Upper lobe of left lung (tissue), 6 donors: Measurements from ENCODE around the gene AQP11. TPM values are rescaled to one million over a fixed set of nuclear protein-coding genes. Genes with fewer than 3 reads are reported as not detected.
A peak's percentile ranks its signal among the peaks of the same experiment; 100 is the strongest.

Experiments used
- ATAC-seq, 2 donors: fragments of 200-7000 bp; cut with Tn5 transposase; one replicate each; pipeline ENCODE4 v1.9.1; 2022; ENCODE audit warnings: mild to moderate bottlenecking in 2 of 2, moderate library complexity in 2 of 2; ENCODE audit not compliant: low FRiP score in 2 of 2
- DNase-seq, 2 donors: peaks; one replicate each; pipeline ENCODE4 v3.0.0-alpha.2; 2019 to 2020
- H3K27ac ChIP-seq, 4 donors: fragments of 200-600 bp; sonication (generic); one replicate each; pipeline ENCODE4 v1.5.1; 2016 to 2019
- H3K27me3 ChIP-seq, 4 donors: fragments of 200-600 bp; sonication (generic); one replicate each; pipeline ENCODE4 v1.5.1; 2017 to 2019
- H3K36me3 ChIP-seq, 4 donors: fragments of 200-600 bp; sonication (generic); one replicate each; pipeline ENCODE4 v1.5.1; 2016 to 2019
- H3K4me1 ChIP-seq, 4 donors: fragments of 200-600 bp; sonication (generic); one replicate each; pipeline ENCODE4 v1.5.1; 2018 to 2019
- H3K4me3 ChIP-seq, 4 donors: fragments of 200-600 bp; sonication (generic); one replicate each; pipeline ENCODE4 v1.5.1; 2017 to 2019; ENCODE audit warnings: mild to moderate bottlenecking in 2 of 4, moderate library complexity in 1 of 4
- H3K9me3 ChIP-seq, 4 donors: fragments of 200-600 bp; sonication (generic); one replicate each; pipeline ENCODE4 v1.5.1; 2018 to 2019
- CTCF ChIP-seq, 6 experiments: fragments of 450-650 bp in 4 of 6; fragments of 200-600 bp in 2 of 6; sonication (generic) in 2 of 6; IDR thresholded peaks; one replicate each; pipeline ENCODE4 v1.5.1; 2016 to 2019; ENCODE audit warnings: antibody characterized with exemption in 6 of 6
- EP300 ChIP-seq, 4 donors: sonication (generic); formaldehyde crosslinking; IDR thresholded peaks; one replicate each; pipeline ENCODE4 v1.5.1; 2017; ENCODE audit warnings: antibody characterized with exemption in 4 of 4, control low read depth in 2 of 4
- POLR2A ChIP-seq, 4 donors: fragments of 450-650 bp; IDR thresholded peaks; one replicate each; pipeline ENCODE4 v1.5.1; 2016 to 2017; ENCODE audit warnings: antibody characterized with exemption in 4 of 4, mild to moderate bottlenecking in 2 of 4
- POLR2AphosphoS5 ChIP-seq, 2 donors: sonication (generic); formaldehyde crosslinking; IDR thresholded peaks; one replicate each; pipeline ENCODE4 v1.5.1; 2017; ENCODE audit warnings: antibody characterized with exemption in 2 of 2
- WGBS, 2 donors: methylation state at CpG; one replicate each; pipeline ENCODE4 v1.1.5; 2017 to 2018; 5-methylcytosine and 5-hydroxymethylcytosine counted together
- total RNA-seq, 6 donors: library from RNA; depleted of rRNA in 4 of 6; stranded (reverse); fragments of >200 nt in 4 of 6; gene quantifications; one replicate each; pipeline versions ENCODE4 v1.1.0 to v1.2.1, GENCODE V29; 2016 to 2021
- donor health status: DM: no; HTN: no; CAD: no; lungs with moderate emphysema.
- donor health status: DM: no; HTN: yes; CAD: no; lungs with severe emphysema.

Gene AQP11
- total RNA-seq, 6 donors from 2014 or later: 0.49 to 0.91 (median 0.60) TPM; not detected in 2

DNA sequence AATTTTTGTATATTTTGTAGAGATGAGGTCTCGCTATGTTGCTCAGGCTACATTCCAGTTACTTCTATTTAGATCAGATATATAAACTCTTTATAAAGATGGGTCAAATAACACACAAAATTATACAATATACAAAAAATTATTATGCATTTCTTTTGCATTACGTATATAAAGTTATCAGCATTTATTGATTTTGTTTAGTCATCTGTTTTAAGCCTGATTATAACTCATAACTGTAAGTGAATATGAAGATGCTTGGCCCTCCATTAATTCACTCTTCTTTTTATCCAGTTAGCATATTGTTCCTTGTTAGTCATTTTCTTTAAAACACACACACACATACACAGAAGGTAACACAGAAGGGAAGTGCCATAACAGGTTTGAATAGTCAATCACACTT lies 14.5 kb downstream of the AQP11 start:
- H3K4me1 ChIP-seq: no peaks in the 10 kb centered on the region
- 98 to 99% methylated on average over 2 of the region's 2 CpGs for WGBS, 2 donors
- TF ChIP-seq POLR2A (IDR thresholded peaks at IDR 0.05): no peak
- TF ChIP-seq EP300 (IDR thresholded peaks at IDR 0.05): no peak
- no peak for TF ChIP-seq CTCF (IDR thresholded peaks at IDR 0.05)
- no peak for TF ChIP-seq POLR2AphosphoS5 (IDR thresholded peaks at IDR 0.05)
- no peak overlapping the region for H3K4me3 ChIP-seq
- no peaks in the 10 kb centered on the region for H3K27me3 ChIP-seq
- no peak for ATAC-seq
- DNase-seq: no peak
- H3K27ac ChIP-seq: no peak overlapping the region
- H3K9me3 ChIP-seq: no peaks in the 10 kb centered on the region
- H3K36me3 ChIP-seq: peaks cover 0 to 27% (median 7%) of the 10 kb centered on the region in 4 donors

DNA sequence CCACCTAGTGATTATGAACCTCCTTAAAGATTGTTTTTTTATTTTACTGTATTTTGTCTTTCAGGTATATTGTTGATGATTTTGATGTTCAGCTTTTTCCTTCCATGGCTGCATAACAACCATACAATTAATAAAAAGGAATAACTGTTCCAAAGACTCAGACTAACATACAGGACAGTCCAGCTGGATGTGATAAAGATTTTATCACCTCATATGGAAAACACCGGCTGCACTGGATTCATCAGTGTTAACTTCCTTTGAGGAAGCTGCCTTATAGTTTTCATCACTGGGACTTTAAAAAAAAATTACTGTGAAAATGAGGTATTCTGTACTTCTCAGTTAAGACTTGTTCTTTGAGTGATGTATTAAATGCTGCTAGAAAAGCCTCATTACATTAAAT lies 19.5 kb downstream of the AQP11 start:
- peaks cover 0 to 47% (median 11%) of the 10 kb centered on the region in 4 donors for H3K36me3 ChIP-seq
- 65 to 78% methylated on average over 1 of the region's 1 CpG for WGBS, 2 donors

GRCh38 chr11:77611921-77612320 lies 22.2 kb downstream of the AQP11 start:
- TF ChIP-seq CTCF (IDR thresholded peaks at IDR 0.05): no peak
- no peak for TF ChIP-seq POLR2AphosphoS5 (IDR thresholded peaks at IDR 0.05)
- no peak for TF ChIP-seq EP300 (IDR thresholded peaks at IDR 0.05)
- TF ChIP-seq POLR2A (IDR thresholded peaks at IDR 0.05): no peak
- ATAC-seq (no peak), DNase-seq (no peak)
- Histone ChIP-seq H3K9me3 (no peaks in the 10 kb centered on the region), H3K27ac (no peak overlapping the region), H3K36me3 (peaks cover 0 to 69% (median 26%) of the 10 kb centered on the region in 4 donors), H3K4me1 (no peaks in the 10 kb centered on the region), H3K27me3 (no peaks in the 10 kb centered on the region), H3K4me3 (no peak overlapping the region)

More for the DNA sequence above, 19.5 kb downstream of the AQP11 start:
- DNase-seq: no peak
- H3K4me3 ChIP-seq: no peak overlapping the region
- no peaks in the 10 kb centered on the region for H3K27me3 ChIP-seq
- ATAC-seq: no peak
- no peak overlapping the region for H3K27ac ChIP-seq
- no peaks in the 10 kb centered on the region for H3K9me3 ChIP-seq
- TF ChIP-seq CTCF (IDR thresholded peaks at IDR 0.05): no peak
- TF ChIP-seq POLR2A (IDR thresholded peaks at IDR 0.05): no peak
- no peak for TF ChIP-seq POLR2AphosphoS5 (IDR thresholded peaks at IDR 0.05)
- no peak for TF ChIP-seq EP300 (IDR thresholded peaks at IDR 0.05)
- H3K4me1 ChIP-seq: no peaks in the 10 kb centered on the region

- no peak overlapping the region for H3K27ac ChIP-seq
- H3K27me3 ChIP-seq: no peaks in the 10 kb centered on the region
- H3K4me3 ChIP-seq: no peak overlapping the region
- no peaks in the 10 kb centered on the region for H3K9me3 ChIP-seq
- WGBS, 2 donors: 89 to 90% methylated on average over 3 of the region's 3 CpGs
- DNase-seq (no peak), ATAC-seq (no peak)
- TF ChIP-seq CTCF (IDR thresholded peaks at IDR 0.05) (no peak), EP300 (IDR thresholded peaks at IDR 0.05) (no peak), POLR2AphosphoS5 (IDR thresholded peaks at IDR 0.05) (no peak), POLR2A (IDR thresholded peaks at IDR 0.05) (no peak)
- peaks cover 1 to 80% (median 48%) of the 10 kb centered on the region in 4 donors for H3K36me3 ChIP-seq
- H3K4me1 ChIP-seq: no peaks in the 10 kb centered on the region
These were observed 28.1 kb downstream of the AQP11 start for GRCh38 chr11:77617892-77618291.

DNA sequence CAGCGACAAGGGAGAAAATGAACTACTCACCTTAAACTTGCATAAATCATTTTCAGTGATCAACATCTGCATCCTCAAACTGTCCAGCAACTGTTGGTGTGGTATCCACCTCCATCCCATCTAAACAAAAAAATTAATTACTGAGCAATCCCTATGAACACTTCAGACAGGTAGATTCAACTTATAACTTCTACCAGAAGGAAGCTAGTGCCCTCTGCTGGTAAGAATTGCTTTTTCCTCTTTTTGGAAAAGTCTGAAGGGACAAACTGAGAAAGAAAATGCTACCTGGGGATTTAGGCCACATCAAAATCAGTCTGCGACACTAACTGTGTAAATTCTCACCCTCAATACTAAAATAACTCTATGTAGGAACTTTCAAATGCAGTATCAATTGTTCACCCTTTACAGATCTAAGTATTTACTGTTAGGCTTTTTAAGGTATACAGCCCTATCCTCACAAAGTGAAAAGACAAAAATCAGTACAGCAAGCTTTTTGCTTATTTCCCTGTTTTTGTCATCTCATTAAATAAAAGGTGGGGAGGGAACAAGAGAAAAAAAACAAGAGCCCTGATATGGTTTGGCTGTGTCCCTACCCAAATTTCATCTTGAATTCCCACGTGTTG lies 29.9 kb downstream of the AQP11 start:
- WGBS, 2 donors: 91 to 93% methylated on average over 3 of the region's 3 CpGs
- no peaks in the 10 kb centered on the region for H3K27me3 ChIP-seq
- no peak for TF ChIP-seq POLR2AphosphoS5 (IDR thresholded peaks at IDR 0.05)
- no peak for TF ChIP-seq POLR2A (IDR thresholded peaks at IDR 0.05)
- peak; percentile 20 to 63 (median 48) for TF ChIP-seq CTCF (IDR thresholded peaks at IDR 0.05)

More for the DNA sequence above, 29.9 kb downstream of the AQP11 start:
- H3K4me3 ChIP-seq: no peak overlapping the region
- ATAC-seq: no peak
- H3K4me1 ChIP-seq: no peaks in the 10 kb centered on the region
- peaks cover 7 to 92% (median 58%) of the 10 kb centered on the region in 4 donors for H3K36me3 ChIP-seq
- H3K27ac ChIP-seq: no peak overlapping the region
- DNase-seq: no peak
- H3K9me3 ChIP-seq: no peaks in the 10 kb centered on the region
